ENCODE data around the gene CAPG. TPM values are rescaled to one million over a fixed set of nuclear protein-coding genes. Genes with fewer than 3 reads are reported as not detected.

Gene CAPG
- total and polyA plus RNA-seq, 9 of the 15 experiments (the other 6 are each of a cell fraction or from before 2014, with no cell fraction given): 10.6 to 90.4 (median 56.0) TPM

- TF ChIP-seq NFXL1 (CRISPR knock-in tag; IDR thresholded peaks at IDR 0.05) (0 out of 2 replicates have a peak, but pooled peaks have one; percentile 35), HDGF (IDR thresholded peaks at IDR 0.05) (no peak), BACH1 (tag; IDR thresholded peaks at IDR 0.05) (no peak), ETV1 (tag; conservative IDR thresholded peaks at IDR 0.05; ENCODE audit: low read depth) (no peak; the same call in 1 of the 2 replicates), ZBTB26 (CRISPR knock-in tag; IDR thresholded peaks at IDR 0.05) (peak; percentile 91), ZNF785 (CRISPR knock-in tag; IDR thresholded peaks at IDR 0.05) (no peak), CREB1 (IDR thresholded peaks at IDR 0.05) (no peak), CREB1 (CRISPR knock-in tag; IDR thresholded peaks at IDR 0.05) (peak; percentile 46; the same call in 1 of the 2 replicates), CHD7 (IDR thresholded peaks at IDR 0.05; ENCODE audit: low read depth, low read length) (no peak), ATF1 (CRISPR knock-in tag; IDR thresholded peaks at IDR 0.05) (no peak), ATF1 (tag; IDR thresholded peaks at IDR 0.05) (peak; percentile 57), SRSF7 (optimal IDR thresholded peaks at IDR 0.05; ENCODE audit: low read depth, low read length) (no peak), BRF1 (IDR thresholded peaks at IDR 0.05; ENCODE audit: borderline replicate concordance, extremely low read depth, insufficient read length) (no peak), GATA2 (CRISPR knock-in tag; IDR thresholded peaks at IDR 0.05) (no peak)
- TF ChIP-seq, protein P1, sequence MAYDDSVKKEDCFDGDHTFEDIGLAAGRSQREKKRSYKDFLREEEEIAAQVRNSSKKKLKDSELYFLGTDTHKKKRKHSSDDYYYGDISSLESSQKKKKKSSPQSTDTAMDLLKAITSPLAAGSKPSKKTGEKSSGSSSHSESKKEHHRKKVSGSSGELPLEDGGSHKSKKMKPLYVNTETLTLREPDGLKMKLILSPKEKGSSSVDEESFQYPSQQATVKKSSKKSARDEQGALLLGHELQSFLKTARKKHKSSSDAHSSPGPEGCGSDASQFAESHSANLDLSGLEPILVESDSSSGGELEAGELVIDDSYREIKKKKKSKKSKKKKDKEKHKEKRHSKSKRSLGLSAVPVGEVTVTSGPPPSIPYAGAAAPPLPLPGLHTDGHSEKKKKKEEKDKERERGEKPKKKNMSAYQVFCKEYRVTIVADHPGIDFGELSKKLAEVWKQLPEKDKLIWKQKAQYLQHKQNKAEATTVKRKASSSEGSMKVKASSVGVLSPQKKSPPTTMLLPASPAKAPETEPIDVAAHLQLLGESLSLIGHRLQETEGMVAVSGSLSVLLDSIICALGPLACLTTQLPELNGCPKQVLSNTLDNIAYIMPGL (CRISPR knock-in tag; IDR thresholded peaks at IDR 0.05): peak; percentile 53; the same call in 1 of the 2 replicates
These were observed 10.5 kb upstream of the CAPG start (continued) for GRCh38 chr2:85420536-85421259.
